Keratinocyte (primary cell): ENCODE measurements around the gene GOSR1.
"Not testable (repeated sequence)": the region's sequence is repeated elsewhere in the genome, so short reads cannot be mapped to it uniquely, and the experiment has no call there.

ENCODE experiments used
- CTCF ChIP-seq, 3 experiments: IDR thresholded peaks in 1 of 3; conservative IDR thresholded peaks in 1 of 3; optimal IDR thresholded peaks in 1 of 3; 2 replicates in 2 of 3; 3 replicates in 1 of 3; pipeline versions ENCODE3 to v1.5.1; 2011; ENCODE audit warnings: low read length in 3 of 3, mild to moderate bottlenecking in 3 of 3, moderate library complexity in 2 of 3, control low read depth in 1 of 3, inconsistent platforms in 1 of 3; ENCODE audit not compliant: insufficient read depth in 2 of 3; ENCODE audit errors: extremely low read depth in 1 of 3
- EZH2 ChIP-seq: IDR thresholded peaks from one replicate; pipeline ENCODE4 v1.6.1; 2012; ENCODE audit warnings: inconsistent platforms, mild to moderate bottlenecking, low read length, moderate library complexity

GRCh38 chr17:30528701-30529100, 51.5 kb downstream of the GOSR1 start:
- not testable (repeated sequence) for TF ChIP-seq CTCF (optimal IDR thresholded peaks at IDR 0.05 in 1 of 3, IDR thresholded peaks at IDR 0.05 in 1 of 3, conservative IDR thresholded peaks at IDR 0.05 in 1 of 3; ENCODE audit: extremely low read depth in 1 of 3, insufficient read depth in 2 of 3, low read length in 3 of 3); EZH2
